ENCODE measurements around the gene CNIH4. TPM values are rescaled to one million over a fixed set of nuclear protein-coding genes. Genes with fewer than 3 reads are reported as not detected.
"Not testable (repeated sequence)": the region's sequence is repeated elsewhere in the genome, so short reads cannot be mapped to it uniquely, and the experiment has no call there.

The CNIH4 gene
- total RNA-seq, 4 donors from 2014 or later = 22.4 to 32.4 (median 23.5) TPM

DNA sequence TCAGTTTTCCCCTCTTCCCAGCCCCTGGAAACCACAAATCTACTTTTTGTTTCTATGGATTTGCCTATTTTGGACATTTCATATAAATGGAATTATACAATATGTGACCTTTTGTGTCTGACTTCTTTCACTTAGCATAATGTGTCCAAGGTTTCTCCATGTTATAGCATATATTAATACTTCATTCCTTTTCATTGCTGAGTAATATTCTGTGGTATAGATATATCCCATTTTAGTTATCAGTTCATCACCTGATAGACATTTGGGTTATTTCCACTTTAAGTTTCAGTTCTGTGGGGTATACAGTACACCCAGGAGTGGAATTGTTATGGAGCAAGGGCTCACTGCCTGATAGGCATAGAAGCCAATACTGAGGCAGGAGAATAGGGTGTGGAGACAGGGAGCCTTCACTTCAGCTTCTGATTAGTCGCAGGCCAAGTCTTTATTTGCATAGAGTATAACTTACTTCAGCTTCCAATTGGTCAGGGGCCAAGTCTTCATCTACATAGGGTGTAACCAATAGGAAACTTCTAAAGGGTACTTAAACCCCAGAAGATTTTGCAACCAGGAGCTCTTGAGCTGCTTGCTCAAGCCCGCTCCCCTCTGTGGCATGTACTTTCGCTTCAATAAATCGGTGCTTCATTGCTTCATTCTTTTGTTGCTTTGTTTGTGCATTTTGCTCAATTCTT is 18.4 kb upstream of the CNIH4 start:
- peaks cover 0 to 5% of the 10 kb centered on the region in 2 donors for H3K4me1 ChIP-seq
- no peak for DNase-seq
- H3K36me3 ChIP-seq = no peaks in the 10 kb centered on the region
- no peak overlapping the region for H3K4me3 ChIP-seq (replicated peaks in 1 of 3)
- no peak for TF ChIP-seq POLR2A (IDR thresholded peaks at IDR 0.05)
- TF ChIP-seq, protein P1, sequence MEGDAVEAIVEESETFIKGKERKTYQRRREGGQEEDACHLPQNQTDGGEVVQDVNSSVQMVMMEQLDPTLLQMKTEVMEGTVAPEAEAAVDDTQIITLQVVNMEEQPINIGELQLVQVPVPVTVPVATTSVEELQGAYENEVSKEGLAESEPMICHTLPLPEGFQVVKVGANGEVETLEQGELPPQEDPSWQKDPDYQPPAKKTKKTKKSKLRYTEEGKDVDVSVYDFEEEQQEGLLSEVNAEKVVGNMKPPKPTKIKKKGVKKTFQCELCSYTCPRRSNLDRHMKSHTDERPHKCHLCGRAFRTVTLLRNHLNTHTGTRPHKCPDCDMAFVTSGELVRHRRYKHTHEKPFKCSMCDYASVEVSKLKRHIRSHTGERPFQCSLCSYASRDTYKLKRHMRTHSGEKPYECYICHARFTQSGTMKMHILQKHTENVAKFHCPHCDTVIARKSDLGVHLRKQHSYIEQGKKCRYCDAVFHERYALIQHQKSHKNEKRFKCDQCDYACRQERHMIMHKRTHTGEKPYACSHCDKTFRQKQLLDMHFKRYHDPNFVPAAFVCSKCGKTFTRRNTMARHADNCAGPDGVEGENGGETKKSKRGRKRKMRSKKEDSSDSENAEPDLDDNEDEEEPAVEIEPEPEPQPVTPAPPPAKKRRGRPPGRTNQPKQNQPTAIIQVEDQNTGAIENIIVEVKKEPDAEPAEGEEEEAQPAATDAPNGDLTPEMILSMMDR (IDR thresholded peaks at IDR 0.05) = no peak
- H3K27ac ChIP-seq = no peak overlapping the region
- WGBS, 2 donors = 86 to 93% methylated on average over 4 of the region's 4 CpGs
- no peaks in the 10 kb centered on the region for H3K27me3 ChIP-seq
- H3K9me3 ChIP-seq = no peaks in the 10 kb centered on the region
- intact Hi-C loops (cut with DNase I) = no loop called here

DNA sequence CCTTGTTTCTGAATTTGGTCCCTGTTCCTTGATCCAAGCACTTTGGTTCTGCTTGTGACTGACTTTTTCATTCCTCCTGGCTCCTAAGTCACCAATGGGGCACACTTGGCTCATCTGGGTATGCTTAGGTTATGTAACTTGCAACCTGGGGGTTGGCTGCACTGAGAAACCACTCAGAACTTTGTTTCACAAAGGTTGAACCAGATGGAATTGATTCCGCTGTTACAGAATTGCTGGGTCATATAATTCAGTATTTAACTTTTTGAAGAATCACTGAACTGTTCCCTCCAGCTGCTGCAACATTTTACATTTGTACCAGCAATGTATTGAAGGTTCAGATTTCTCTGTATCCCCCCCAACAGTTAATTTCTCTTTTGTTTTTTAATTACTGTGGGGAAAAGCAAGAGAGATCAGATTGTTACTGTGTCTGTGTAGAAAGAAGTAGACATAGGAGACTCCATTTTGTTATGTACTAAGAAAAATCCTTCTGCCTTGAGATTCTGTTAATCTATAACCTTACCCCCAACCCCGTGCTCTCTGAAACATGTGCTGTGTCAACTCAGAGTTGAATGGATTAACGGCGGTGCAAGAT is 17.1 kb upstream of the CNIH4 start:
- Histone ChIP-seq H3K27ac (no peak overlapping the region), H3K27me3 (no peaks in the 10 kb centered on the region), H3K4me3 (replicated peaks in 1 of 3) (no peak overlapping the region), H3K9me3 (no peaks in the 10 kb centered on the region), H3K4me1 (peaks cover 0 to 5% of the 10 kb centered on the region in 2 donors), H3K36me3 (no peaks in the 10 kb centered on the region)
- intact Hi-C loops (cut with DNase I) = no loop called here
- 31 to 41% methylated on average over 3 to 4 of the region's 4 CpGs for WGBS, 2 donors
- no peak for DNase-seq
- TF ChIP-seq, protein P1 (IDR thresholded peaks at IDR 0.05) = no peak
- no peak for TF ChIP-seq POLR2A (IDR thresholded peaks at IDR 0.05)

DNA sequence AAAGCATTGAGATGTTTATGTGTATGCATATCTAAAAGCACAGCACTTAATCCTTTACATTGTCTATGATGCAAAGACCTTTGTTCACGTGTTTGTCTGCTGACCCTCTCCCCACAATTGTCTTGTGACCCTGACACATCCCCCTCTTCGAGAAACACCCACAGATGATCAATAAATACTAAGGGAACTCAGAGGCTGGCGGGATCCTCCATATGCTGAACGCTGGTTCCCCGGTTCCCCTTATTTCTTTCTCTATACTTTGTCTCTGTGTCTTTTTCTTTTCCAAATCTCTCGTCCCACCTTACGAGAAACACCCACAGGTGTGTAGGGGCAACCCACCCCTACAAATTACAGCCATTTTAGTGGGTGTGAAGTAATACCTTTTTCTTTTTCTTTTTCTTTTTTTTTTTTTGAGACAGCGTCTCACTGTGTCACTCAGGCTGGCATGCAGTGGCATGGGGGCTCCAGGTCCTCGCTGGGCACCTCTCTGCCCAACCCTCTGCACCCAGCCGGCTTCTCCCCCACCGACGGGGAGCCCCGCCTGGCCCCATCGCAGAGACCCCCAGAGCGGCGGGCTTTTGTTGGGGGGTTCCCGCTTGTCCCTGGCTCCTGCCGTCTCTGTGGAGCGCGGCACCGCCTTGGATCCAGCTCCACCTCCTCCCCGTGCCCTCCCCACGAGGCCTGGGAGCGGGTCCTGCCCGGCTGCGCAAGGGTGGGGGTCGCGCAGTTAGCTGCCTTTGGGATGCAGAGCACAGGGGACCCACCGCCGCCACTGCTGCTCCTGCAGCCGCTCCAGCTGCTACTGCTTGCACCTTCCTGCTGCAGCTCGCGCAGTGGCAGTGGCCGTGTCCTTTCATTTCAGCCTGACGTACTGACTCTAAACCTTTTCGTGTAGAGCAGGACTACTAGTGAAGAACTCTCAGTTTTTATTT is 16.0 kb upstream of the CNIH4 start:
- H3K27ac ChIP-seq; H3K9me3 ChIP-seq; H3K4me1 ChIP-seq; H3K27me3 ChIP-seq; intact Hi-C loops (cut with DNase I); H3K36me3 ChIP-seq: not testable (repeated sequence)
- peak overlapping the region in 1 of 3 donors; percentile 17 for H3K4me3 ChIP-seq (replicated peaks in 1 of 3)
- peak in 1 of 2 donors; percentile 8 for DNase-seq
- 16 to 19% methylated on average over 20 to 25 of the region's 36 CpGs for WGBS, 2 donors

DNA sequence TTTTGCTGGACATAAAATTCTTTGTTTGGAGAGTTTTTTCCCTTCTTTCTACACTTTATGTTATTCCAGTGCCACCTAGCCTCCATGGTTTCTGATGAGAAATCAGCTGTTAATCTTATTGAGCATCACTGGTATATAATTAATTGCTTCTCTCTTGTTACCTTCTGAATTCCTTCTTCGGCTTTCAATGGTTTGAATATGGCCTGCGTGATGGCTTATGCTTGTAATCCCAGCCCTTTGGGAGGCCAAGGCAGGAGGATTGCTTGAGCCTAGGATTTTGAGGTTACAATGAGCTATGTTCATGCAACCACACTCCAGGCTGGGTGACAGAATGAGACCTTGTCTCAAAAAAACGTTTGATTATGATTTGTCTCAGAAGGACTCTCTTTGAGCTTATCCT is 13.0 kb upstream of the CNIH4 start:
- no peak for DNase-seq
- intact Hi-C loops (cut with DNase I) = no loop called here
- no peaks in the 10 kb centered on the region for H3K27me3 ChIP-seq
- H3K4me1 ChIP-seq = peaks cover 0 to 5% of the 10 kb centered on the region in 2 donors
- no peaks in the 10 kb centered on the region for H3K36me3 ChIP-seq
- H3K4me3 ChIP-seq (replicated peaks in 1 of 3) = no peak overlapping the region
- WGBS, 2 donors = 41 to 43% methylated on average over 3 of the region's 3 CpGs
- TF ChIP-seq, protein P1 (IDR thresholded peaks at IDR 0.05) = no peak
- no peak for TF ChIP-seq POLR2A (IDR thresholded peaks at IDR 0.05)
- no peak overlapping the region for H3K27ac ChIP-seq
- no peaks in the 10 kb centered on the region for H3K9me3 ChIP-seq

DNA sequence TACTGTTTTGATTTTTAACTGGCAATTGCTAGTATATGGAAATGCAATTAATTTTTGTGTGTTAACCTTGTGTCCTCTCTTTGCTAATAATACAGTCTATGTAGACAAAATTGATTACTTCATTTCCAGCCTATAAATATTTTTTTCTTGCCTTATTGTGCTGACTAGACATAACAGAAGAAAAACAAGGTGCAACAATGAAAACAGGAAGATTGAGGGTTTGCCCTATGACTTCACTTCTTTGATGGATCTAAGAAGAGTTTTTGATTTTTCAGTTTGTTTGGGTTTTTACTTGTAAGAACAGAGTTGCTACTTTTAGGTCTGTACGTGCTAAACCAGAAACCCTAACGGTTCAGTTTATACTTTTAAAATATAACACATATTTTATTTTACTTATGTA is 8.5 kb upstream of the CNIH4 start:
- Histone ChIP-seq H3K36me3 (no peaks in the 10 kb centered on the region), H3K9me3 (no peaks in the 10 kb centered on the region), H3K27me3 (no peaks in the 10 kb centered on the region), H3K27ac (no peak overlapping the region), H3K4me1 (no peaks in the 10 kb centered on the region), H3K4me3 (replicated peaks in 1 of 3) (no peak overlapping the region)
- WGBS, 2 donors = 82 to 88% methylated on average over 2 of the region's 2 CpGs
- intact Hi-C loops (cut with DNase I) = no loop called here
- DNase-seq = no peak
- TF ChIP-seq POLR2A (IDR thresholded peaks at IDR 0.05) = no peak
- TF ChIP-seq, protein P1 (IDR thresholded peaks at IDR 0.05) = no peak

DNA sequence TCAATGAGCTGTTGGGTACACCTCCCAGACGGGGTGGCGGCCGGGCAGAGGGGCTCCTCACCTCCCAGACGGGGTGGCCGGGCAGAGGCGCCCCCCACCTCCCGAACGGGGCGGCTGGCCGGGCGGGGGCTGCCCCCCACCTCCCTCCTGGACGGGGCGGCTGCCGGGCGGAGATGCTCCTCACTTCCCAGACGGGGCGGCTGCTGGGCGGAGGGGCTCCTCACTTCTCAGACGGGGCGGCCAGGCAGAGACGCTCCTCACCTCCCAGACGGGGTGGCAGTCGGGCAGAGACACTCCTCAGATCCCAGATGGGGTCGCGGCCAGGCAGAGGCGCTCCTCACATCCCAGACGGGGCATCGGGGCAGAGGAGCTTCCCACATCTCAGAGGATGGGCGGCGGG is 7.0 kb upstream of the CNIH4 start:
- H3K4me3 ChIP-seq (replicated peaks in 1 of 3); H3K36me3 ChIP-seq; H3K4me1 ChIP-seq; H3K27ac ChIP-seq; H3K9me3 ChIP-seq; DNase-seq; H3K27me3 ChIP-seq: not testable (repeated sequence)
- 92 to 96% methylated on average over 15 to 18 of the region's 30 CpGs for WGBS, 2 donors
- intact Hi-C loops (cut with DNase I) = loop anchor here (10.0 kb wide), 1 partner anchor 105 kb away; no protein-coding TSS in a partner anchor

DNA sequence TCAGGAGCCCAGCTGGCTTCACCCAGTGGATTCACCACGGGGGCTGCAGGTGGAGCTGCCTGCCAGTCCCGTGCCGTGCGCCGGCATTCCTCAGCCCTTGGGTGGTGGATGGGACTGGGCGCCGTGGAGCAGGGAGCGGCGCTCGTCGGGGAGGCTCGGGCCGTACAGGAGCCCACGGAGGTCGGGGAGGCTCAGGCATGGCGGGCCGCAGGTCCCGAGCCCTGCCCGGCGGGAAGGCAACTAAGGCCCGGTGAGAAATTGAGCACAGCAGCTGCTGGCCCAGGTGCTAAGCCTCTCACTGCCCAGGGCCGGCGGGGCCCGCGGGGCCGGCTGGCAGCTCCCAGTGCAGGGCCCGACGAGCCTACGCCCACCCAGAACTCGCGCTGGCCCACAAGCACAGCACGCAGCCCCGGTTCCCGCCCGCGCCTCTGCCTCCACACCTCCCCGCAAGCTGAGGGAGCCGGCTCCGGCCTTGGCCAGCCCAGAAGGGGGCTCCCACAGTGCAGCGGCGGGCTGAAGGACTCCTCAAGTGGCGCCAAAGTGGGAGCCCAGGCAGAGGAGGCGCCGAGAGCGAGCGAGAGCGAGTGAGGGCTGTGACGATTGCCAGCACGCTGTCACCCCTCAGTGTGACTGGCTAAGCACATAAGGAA is 4.1 kb upstream of the CNIH4 start:
- not testable (repeated sequence) for H3K27ac ChIP-seq; H3K4me3 ChIP-seq (replicated peaks in 1 of 3); H3K36me3 ChIP-seq; H3K27me3 ChIP-seq; DNase-seq; H3K9me3 ChIP-seq; H3K4me1 ChIP-seq
- intact Hi-C loops (cut with DNase I) = loop anchor here (10.0 kb wide), 1 partner anchor 102 kb away; no protein-coding TSS in a partner anchor
- WGBS, 2 donors = 90 to 91% methylated on average over 37 to 40 of the region's 49 CpGs

Measured in thyroid gland (tissue), 4 donors.